ENCODE measurements around the gene CKMT2.
A peak's percentile ranks its signal among the peaks of the same experiment; 100 is the strongest.
"Not testable (repeated sequence)": the region's sequence is repeated elsewhere in the genome, so short reads cannot be mapped to it uniquely, and the experiment has no call there.

Gene CKMT2

GRCh38 chr5:81253875-81254274, 20.8 kb downstream of the CKMT2 start:
- no peak for DNase-seq

DNA sequence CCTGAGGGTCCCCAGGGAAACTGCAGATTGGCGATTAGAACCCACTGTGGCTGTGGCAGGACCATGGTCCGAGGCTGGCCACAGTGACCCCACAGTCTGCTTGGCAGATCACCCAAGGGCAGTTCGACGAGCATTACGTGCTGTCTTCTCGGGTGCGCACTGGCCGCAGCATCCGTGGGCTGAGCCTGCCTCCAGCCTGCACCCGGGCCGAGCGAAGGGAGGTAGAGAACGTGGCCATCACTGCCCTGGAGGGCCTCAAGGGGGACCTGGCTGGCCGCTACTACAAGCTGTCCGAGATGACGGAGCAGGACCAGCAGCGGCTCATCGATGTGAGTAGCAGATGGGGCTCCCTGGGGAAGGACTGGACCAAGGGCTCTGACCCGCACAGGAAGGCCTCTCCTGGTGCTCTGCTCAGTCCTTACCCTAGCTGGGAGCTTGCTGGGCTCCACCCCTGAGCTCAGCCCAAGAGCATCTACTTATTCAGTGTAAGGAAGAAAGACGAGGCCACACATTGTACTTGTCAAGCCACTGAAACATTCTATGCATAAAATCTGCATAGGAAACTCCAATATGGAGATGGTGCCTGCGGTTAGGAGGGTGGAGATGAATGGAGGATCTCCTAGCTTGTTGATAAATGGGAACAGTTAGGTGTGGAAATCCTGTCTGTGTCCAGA, 21.9 kb downstream of the CKMT2 start:
- DNase-seq = no peak

DNA sequence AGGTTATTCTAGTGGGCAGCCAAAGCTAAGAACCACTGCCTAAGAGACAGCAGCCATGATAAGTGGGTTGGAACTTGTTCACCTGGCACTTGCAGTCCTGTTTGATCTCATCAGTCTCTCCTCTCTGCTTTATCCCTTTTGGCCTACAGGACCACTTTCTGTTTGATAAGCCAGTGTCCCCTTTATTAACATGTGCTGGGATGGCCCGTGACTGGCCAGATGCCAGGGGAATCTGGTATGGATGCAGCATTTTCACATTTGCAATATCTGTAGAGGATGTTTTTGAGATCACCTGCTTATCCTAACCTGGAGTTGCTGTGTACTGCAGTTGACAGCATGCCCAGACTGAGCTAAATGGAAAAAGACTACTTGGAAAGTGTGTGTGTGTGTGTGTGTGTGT, 23.6 kb downstream of the CKMT2 start:
- no peak for DNase-seq

DNA sequence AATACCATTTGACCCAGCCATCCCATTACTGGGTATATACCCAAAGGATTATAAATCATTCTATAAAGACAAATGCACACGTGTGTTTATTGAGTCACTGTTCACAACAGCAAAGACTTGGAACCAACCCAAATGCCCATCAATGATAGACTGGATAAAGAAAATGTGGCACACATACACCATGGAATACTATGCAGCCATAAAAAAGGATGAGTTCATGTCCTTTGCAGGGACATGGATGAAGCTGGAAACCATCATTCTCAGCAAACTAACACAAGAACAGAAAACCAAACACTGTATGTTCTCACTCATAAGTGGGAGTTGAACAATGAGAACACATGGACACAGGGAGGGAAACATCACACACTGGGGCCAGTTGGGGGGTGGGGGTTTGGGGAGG, 29.7 kb downstream of the CKMT2 start:
- not testable (repeated sequence) for DNase-seq

DNA sequence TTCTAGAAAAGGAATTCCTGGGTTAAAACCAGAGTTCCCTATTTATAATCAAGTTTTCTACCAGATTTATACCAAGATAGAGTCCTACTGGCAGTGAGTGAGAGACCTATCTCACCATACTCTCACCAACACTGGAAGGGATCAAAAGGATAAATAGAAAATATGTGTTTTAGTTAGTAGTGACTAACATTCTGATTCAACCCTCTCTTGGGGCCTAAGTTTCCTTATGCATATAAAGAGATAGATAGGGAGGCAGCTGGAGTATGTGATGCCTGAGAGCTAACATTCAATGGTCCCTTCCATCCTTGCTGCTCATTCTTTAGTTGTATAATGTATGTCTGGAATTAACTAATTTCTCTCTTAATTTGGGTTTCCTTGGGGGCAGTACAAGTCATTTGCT, 32.0 kb downstream of the CKMT2 start:
- no peak for DNase-seq

GRCh38 chr5:81268521-81269196, 35.5 kb downstream of the CKMT2 start:
- no peak for DNase-seq

- DNase-seq = no peak
These were observed 36.8 kb downstream of the CKMT2 start for GRCh38 chr5:81269751-81270393.

DNA sequence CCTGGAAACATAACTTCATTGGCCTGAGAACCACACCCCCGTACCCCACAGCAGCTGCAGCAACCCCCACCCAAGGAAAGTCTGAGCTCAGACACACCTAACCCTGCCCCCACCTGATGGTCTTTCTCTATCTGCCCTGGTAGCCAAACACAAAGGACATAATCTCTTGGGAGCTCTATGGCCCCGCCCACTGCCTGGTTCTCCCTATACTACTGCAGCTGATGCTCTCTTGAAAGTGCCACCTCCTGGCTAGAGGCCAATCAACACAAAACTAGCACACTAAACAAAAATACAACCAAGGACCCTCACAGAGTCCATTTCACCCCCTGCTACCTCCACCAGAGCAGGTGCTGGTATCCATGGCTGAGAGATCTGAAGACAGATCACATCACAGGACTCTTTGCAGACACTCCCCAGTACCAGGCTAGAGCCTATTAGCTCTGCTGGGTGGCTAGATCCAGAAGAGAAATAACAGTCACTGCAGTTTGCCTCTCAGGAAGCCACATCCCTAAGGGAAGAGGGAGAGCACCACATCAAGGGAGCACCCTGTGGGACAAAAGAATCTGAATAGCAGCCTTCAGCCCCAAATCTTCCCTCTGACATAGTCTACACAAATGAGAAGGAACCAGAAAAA, 37.4 kb downstream of the CKMT2 start:
- DNase-seq = not testable (repeated sequence)

GRCh38 chr5:81283976-81284375, 50.9 kb downstream of the CKMT2 start:
- DNase-seq = no peak

DNA sequence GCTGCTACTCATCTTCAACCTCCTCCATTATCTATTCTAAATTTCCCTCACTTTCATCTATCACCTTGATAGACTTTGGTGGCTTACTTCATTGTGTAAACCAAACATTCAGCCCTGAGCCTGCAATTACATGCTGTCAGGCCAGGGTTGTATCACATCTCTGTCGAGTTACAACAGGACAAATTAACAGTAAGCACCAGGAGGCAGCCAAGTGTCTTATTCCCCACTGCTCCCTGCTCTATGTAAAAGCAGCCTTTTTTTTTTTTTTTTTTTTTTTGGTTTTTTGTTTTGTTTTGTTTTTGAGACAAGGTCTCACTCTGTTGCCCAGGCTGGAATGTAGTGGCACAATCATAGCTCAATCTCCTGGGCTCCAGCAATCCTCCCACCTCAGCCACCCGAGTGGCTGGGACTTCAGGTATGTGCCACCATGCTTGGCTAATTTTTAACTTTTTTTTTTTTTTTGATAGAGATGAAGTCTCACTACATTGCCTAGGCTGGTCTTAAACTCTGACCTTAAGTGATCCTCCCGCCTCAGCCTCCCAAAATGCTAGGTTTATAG, 53.0 kb downstream of the CKMT2 start:
- DNase-seq = no peak

DNA sequence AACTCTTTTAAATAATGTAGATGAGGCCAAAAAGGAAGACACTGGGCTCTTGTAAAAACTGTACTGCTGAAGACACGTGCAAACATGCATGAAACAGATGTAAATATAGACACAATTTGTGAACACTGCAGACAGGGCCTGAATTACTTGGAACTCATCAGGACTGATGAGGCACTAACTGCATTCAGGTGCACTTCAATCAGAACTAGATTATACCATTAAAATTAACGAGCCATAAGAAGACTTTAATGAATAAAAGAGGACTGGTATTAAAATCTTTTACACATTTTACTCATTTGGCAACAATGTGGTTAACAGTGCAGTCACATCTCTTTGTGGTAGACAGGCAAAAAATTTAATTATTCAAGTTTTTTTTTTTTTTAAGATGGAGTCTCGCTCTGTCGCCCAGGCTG, 54.9 kb downstream of the CKMT2 start:
- no peak for DNase-seq

DNA sequence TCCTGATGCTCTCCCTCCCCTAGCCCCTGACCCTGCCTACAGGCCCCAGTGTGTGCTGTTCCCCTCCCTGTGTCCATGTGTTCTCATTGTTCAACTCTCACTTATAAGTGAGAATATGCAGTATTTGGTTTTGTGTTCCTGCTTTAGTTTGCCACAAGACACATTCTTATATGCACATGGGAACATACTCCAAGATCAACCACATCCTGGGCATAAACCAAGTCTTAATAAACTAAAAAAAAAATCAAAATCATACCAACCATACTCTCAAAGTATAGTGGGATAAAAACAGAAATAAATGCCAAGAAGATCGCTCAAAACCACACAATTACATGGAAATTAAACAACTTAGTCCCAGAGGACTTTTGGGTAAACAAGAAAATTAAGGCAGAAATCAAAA, 57.0 kb downstream of the CKMT2 start:
- no peak for DNase-seq

DNA sequence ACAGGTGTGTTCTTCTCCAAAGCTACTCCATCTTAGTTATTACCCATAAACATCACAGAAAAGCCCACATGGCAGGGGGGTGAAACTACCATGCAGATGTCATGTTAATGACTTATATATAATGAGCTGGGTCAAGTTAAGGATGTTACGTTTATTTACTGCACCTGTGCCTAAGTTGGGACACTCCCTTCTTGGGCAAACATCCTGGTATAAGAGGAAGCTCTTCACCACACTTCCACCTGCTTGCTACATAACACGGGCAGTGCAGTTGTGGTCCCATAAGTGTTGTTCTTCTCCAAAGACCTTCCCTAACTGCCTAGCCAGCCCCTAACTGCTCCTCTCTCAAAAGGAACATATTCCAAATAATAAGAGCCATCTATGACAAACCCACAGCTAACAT, 59.0 kb downstream of the CKMT2 start:
- DNase-seq = no peak

DNA sequence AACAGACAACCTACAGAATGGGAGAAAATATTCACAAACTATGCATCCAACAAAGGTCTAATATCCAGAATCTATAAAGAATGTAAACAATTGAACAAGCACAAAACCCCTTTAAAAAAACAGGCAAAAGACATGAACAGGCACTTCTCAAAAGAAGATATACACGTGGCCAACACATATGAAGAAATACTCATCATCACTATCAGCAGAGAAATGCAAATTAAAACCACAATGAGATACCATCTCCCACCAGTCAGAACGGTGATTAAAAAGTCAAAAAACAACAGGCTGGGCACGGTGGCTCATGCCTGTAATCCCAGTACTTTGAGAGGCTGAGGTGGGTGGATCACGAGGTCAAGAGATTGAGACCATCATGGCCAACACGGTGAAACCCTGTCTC, 60.9 kb downstream of the CKMT2 start:
- not testable (repeated sequence) for DNase-seq

GRCh38 chr5:81297531-81297930, 64.4 kb downstream of the CKMT2 start:
- no peak for DNase-seq

DNA sequence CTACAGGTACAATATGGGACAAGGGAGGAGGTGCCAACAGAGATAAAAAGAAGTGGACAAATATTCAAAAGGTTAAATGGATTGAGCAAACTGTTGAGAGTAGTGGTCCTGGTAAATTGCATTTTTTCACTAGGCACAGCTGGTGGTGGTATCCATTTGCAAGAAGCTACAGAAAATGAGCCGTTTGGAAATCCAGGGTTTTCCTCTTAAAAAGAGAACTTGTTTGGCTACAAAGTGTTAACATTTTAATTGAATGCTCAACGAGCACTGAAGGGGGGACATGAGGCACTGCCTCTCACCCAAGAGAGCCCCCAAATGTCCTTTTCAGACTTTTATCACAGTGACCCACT, 67.8 kb downstream of the CKMT2 start:
- no peak for DNase-seq

DNA sequence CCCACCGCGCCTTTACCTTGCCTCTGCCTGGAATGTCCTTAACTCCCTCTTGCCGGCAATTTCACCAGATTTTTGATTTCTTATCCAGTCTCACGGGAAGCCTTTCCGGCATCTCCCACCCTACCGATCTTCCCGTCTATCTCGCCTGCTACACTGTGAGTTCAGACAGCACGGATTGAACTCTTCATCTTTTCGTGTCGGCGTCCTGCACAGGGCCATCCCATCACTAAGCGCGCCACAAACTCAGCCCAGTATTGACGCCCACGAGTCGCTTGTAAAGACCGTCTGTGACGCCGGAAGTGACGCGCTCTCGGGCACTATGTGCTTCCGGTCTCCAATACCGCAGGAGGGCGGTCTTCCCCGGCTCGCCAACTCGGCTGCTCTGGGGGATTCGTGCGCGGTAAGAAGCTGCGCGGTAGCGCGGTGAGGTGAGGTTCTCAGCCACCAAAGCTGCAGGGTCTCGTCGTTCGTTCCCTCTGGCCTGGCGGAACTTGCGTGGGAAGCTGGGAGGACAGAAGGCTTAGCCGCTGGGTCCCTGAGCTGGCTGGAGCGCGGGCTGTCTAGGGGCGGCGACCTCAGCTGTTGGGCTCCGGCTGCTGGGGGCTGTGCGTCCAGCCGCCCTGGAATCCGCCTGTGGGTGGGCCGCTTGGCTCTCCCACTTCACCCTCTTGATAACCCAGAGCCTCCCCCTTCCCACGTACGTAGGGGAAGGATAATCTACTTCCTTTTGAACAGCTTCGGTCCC, 68.3 kb downstream of the CKMT2 start, which contains the start of gene ZCCHC9:
TSS of gene ZCCHC9 (plus strand) at position 317 of the 745 bp plus-strand sequence. CDS start 3,171 bp downstream, outside the sequence.
- peak; percentile 83 for DNase-seq

- no peak for DNase-seq
These were observed 69.5 kb downstream of the CKMT2 start for GRCh38 chr5:81302596-81302995.

DNA sequence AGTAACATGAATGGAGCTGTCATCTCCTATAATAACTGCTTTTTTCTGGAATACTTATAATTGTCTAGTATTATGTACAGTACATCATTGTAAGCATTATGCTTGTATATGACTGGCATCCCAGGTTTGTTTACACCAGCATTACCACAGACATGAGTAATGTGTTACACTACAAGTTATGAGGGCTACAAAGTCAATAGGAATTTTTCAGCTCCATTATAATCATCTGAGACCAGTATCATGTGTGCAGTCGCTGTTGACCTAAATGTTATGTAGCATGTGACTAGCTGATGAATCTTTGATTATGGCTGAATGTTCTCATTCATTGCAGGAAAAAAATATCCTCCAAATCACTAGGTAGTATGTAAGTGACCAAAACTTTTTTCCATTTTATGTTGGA, 70.4 kb downstream of the CKMT2 start:
- no peak for DNase-seq

DNA sequence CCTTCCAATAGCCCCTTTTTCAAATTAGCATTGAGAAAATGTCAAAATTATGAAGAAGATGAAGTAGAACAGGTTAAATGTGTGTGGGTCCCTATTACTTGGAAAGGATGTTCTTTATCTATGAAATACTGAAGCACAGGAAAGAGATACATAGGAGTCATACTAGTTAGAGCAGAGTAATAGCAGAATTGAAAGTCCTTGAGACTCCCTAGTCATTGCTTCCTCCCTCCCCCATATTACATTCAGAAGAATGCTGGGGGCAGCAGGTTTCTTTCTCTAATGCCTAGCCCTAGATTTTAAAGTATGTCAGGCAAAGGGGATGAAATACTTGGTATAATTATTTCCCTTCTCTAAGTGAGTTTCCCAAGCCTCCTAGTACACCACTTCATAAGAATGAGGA, 72.7 kb downstream of the CKMT2 start:
- no peak for DNase-seq

DNA sequence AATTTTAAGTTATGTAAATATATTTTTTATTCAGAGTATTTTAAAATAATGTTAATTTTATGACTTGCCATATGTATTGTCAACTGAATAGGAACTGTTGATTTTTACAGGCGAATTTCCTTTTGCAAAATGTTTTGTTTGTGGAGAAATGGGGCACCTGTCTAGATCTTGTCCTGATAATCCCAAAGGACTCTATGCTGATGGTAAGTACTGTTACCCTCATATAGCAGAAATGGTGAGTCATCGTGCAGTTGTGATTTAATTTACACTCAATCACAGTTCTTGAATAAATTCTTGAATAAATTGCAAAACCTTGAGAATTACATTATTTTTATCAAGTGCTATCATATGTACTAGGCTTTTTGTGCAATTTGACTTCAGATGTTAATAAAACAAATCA, 75.7 kb downstream of the CKMT2 start:
- DNase-seq = no peak

- DNase-seq = no peak
These were observed 77.4 kb downstream of the CKMT2 start for GRCh38 chr5:81310402-81311063.
